Dendritic cell treated with granulocyte-macrophage colony-stimulating factor and Interleukin-4, amounts not matched to agents 40 ng/mL and 50 ng/mL, for 4 days (primary cell): Measurements from ENCODE around the gene FIBCD1.

Source experiments
- H3K27ac Mint-ChIP-seq: one replicate; pipeline ENCODE4 v1.8.0; 2022; ENCODE audit warnings: mild to moderate bottlenecking, mixed read lengths
- H3K27me3 Mint-ChIP-seq: one replicate; pipeline ENCODE4 v1.8.0; 2022; ENCODE audit warnings: mild to moderate bottlenecking, mixed read lengths
- H3K36me3 Mint-ChIP-seq: one replicate; pipeline ENCODE4 v1.8.0; 2022; ENCODE audit warnings: low read depth, mixed read lengths
- H3K4me1 Mint-ChIP-seq: one replicate; pipeline ENCODE4 v1.8.0; 2022; ENCODE audit warnings: low read depth, mixed read lengths
- H3K4me3 Mint-ChIP-seq: one replicate; pipeline ENCODE4 v1.8.0; 2022; ENCODE audit warnings: mild to moderate bottlenecking, moderate library complexity, mixed read lengths
- H3K9me3 Mint-ChIP-seq: one replicate; pipeline ENCODE4 v1.8.0; 2022; ENCODE audit warnings: mixed read lengths
- intact Hi-C: fragments of 100-400 bp; cut with micrococcal nuclease; formaldehyde crosslinking; loops from one replicate; pipeline ENCODE4 v1.15.0; 2022

FIBCD1 gene

GRCh38 chr9:130980526-130980925 lies 41.5 kb upstream of the FIBCD1 start:
- no peaks in the 10 kb centered on the region for H3K36me3 Mint-ChIP-seq
- H3K9me3 Mint-ChIP-seq = no peaks in the 10 kb centered on the region
- H3K4me3 Mint-ChIP-seq = no peak overlapping the region
- intact Hi-C loops = no loop called here
- no peaks in the 10 kb centered on the region for H3K27me3 Mint-ChIP-seq
- peaks cover 17% of the 10 kb centered on the region for H3K4me1 Mint-ChIP-seq
- no peak overlapping the region for H3K27ac Mint-ChIP-seq

- no peaks in the 10 kb centered on the region for H3K9me3 Mint-ChIP-seq
- no peak overlapping the region for H3K27ac Mint-ChIP-seq
- intact Hi-C loops = no loop called here
- peaks cover 17% of the 10 kb centered on the region for H3K4me1 Mint-ChIP-seq
- H3K36me3 Mint-ChIP-seq = no peaks in the 10 kb centered on the region
- no peaks in the 10 kb centered on the region for H3K27me3 Mint-ChIP-seq
- H3K4me3 Mint-ChIP-seq = no peak overlapping the region
Observed at GRCh38 chr9:130979591-130980385, 40.7 kb upstream of the FIBCD1 start.

- H3K27ac Mint-ChIP-seq = no peak overlapping the region
- H3K27me3 Mint-ChIP-seq = peaks cover 5% of the 10 kb centered on the region
- no peaks in the 10 kb centered on the region for H3K9me3 Mint-ChIP-seq
- no peaks in the 10 kb centered on the region for H3K36me3 Mint-ChIP-seq
- H3K4me1 Mint-ChIP-seq = peaks cover 17% of the 10 kb centered on the region
- H3K4me3 Mint-ChIP-seq = no peak overlapping the region
- intact Hi-C loops = no loop called here
Observed at GRCh38 chr9:130977811-130978221, 38.8 kb upstream of the FIBCD1 start.

- H3K27me3 Mint-ChIP-seq = peaks cover 10% of the 10 kb centered on the region
- H3K27ac Mint-ChIP-seq = no peak overlapping the region
- intact Hi-C loops = no loop called here
- H3K36me3 Mint-ChIP-seq = no peaks in the 10 kb centered on the region
- H3K4me1 Mint-ChIP-seq = peaks cover 14% of the 10 kb centered on the region
- no peaks in the 10 kb centered on the region for H3K9me3 Mint-ChIP-seq
- no peak overlapping the region for H3K4me3 Mint-ChIP-seq
Observed at GRCh38 chr9:130975932-130976841, 37.1 kb upstream of the FIBCD1 start.

- Mint-ChIP-seq H3K9me3 (no peaks in the 10 kb centered on the region), H3K4me1 (peaks cover 9% of the 10 kb centered on the region), H3K4me3 (no peak overlapping the region), H3K27me3 (peaks cover 10% of the 10 kb centered on the region), H3K36me3 (no peaks in the 10 kb centered on the region), H3K27ac (no peak overlapping the region)
- intact Hi-C loops = no loop called here
Observed at GRCh38 chr9:130975156-130975555, 36.1 kb upstream of the FIBCD1 start.

GRCh38 chr9:130974697-130975096 lies 35.6 kb upstream of the FIBCD1 start:
- no peak overlapping the region for H3K4me3 Mint-ChIP-seq
- H3K27ac Mint-ChIP-seq = no peak overlapping the region

GRCh38 chr9:130973686-130974281 lies 34.7 kb upstream of the FIBCD1 start:
- Mint-ChIP-seq H3K4me3 (no peak overlapping the region), H3K27me3 (peaks cover 10% of the 10 kb centered on the region), H3K9me3 (no peaks in the 10 kb centered on the region), H3K36me3 (no peaks in the 10 kb centered on the region), H3K4me1 (peaks cover 5% of the 10 kb centered on the region), H3K27ac (no peak overlapping the region)
- intact Hi-C loops = no loop called here

More at GRCh38 chr9:130974697-130975096, 35.6 kb upstream of the FIBCD1 start:
- Mint-ChIP-seq H3K36me3 (no peaks in the 10 kb centered on the region), H3K9me3 (no peaks in the 10 kb centered on the region), H3K27me3 (peaks cover 10% of the 10 kb centered on the region), H3K4me1 (peaks cover 5% of the 10 kb centered on the region)
- intact Hi-C loops = no loop called here

- intact Hi-C loops = no loop called here
- Mint-ChIP-seq H3K27me3 (peaks cover 10% of the 10 kb centered on the region), H3K4me1 (peaks cover 5% of the 10 kb centered on the region), H3K9me3 (no peaks in the 10 kb centered on the region), H3K27ac (no peak overlapping the region), H3K4me3 (no peak overlapping the region), H3K36me3 (no peaks in the 10 kb centered on the region)
Observed at GRCh38 chr9:130972957-130973685, 34.1 kb upstream of the FIBCD1 start.

- Mint-ChIP-seq H3K4me3 (no peak overlapping the region), H3K9me3 (no peaks in the 10 kb centered on the region), H3K27me3 (peaks cover 10% of the 10 kb centered on the region), H3K36me3 (no peaks in the 10 kb centered on the region), H3K27ac (no peak overlapping the region), H3K4me1 (peaks cover 5% of the 10 kb centered on the region)
- intact Hi-C loops = no loop called here
Observed at GRCh38 chr9:130972277-130972956, 33.4 kb upstream of the FIBCD1 start.

- H3K27ac Mint-ChIP-seq = no peak overlapping the region
- intact Hi-C loops = no loop called here
- H3K4me1 Mint-ChIP-seq = peaks cover 5% of the 10 kb centered on the region
- H3K9me3 Mint-ChIP-seq = no peaks in the 10 kb centered on the region
- no peak overlapping the region for H3K4me3 Mint-ChIP-seq
- H3K27me3 Mint-ChIP-seq = peaks cover 10% of the 10 kb centered on the region
- H3K36me3 Mint-ChIP-seq = no peaks in the 10 kb centered on the region
Observed at GRCh38 chr9:130971294-130971849, 32.3 kb upstream of the FIBCD1 start.

- intact Hi-C loops = no loop called here
- H3K4me1 Mint-ChIP-seq = peaks cover 5% of the 10 kb centered on the region
- peaks cover 10% of the 10 kb centered on the region for H3K27me3 Mint-ChIP-seq
- H3K27ac Mint-ChIP-seq = no peak overlapping the region
- H3K36me3 Mint-ChIP-seq = no peaks in the 10 kb centered on the region
- no peak overlapping the region for H3K4me3 Mint-ChIP-seq
- H3K9me3 Mint-ChIP-seq = no peaks in the 10 kb centered on the region
Observed at GRCh38 chr9:130970855-130971254, 31.8 kb upstream of the FIBCD1 start.

GRCh38 chr9:130970052-130970451 lies 31.0 kb upstream of the FIBCD1 start:
- peaks cover 10% of the 10 kb centered on the region for H3K27me3 Mint-ChIP-seq
- H3K4me1 Mint-ChIP-seq = peaks cover 5% of the 10 kb centered on the region
- intact Hi-C loops = no loop called here
- no peaks in the 10 kb centered on the region for H3K36me3 Mint-ChIP-seq
- H3K4me3 Mint-ChIP-seq = no peak overlapping the region
- H3K27ac Mint-ChIP-seq = no peak overlapping the region
- no peaks in the 10 kb centered on the region for H3K9me3 Mint-ChIP-seq

- Mint-ChIP-seq H3K4me1 (peaks cover 2% of the 10 kb centered on the region), H3K36me3 (no peaks in the 10 kb centered on the region), H3K27me3 (peaks cover 2% of the 10 kb centered on the region), H3K4me3 (no peak overlapping the region), H3K27ac (no peak overlapping the region), H3K9me3 (no peaks in the 10 kb centered on the region)
- intact Hi-C loops = no loop called here
Observed at GRCh38 chr9:130965680-130966079, 26.6 kb upstream of the FIBCD1 start.
